H1 (cell line): Measurements from ENCODE around the gene OR2A25. TPM values are rescaled to one million over a fixed set of nuclear protein-coding genes. Genes with fewer than 3 reads are reported as not detected.

Experiments used
- CHD7 ChIP-seq: fragments of 300-600 bp; sonication (generic); IDR thresholded peaks from 2 replicates; pipeline ENCODE4 v1.7.1; 2012; ENCODE audit warnings: low read length, moderate library complexity, mild to moderate bottlenecking, inconsistent platforms; ENCODE audit not compliant: insufficient replicate concordance
- EZH2 ChIP-seq: fragments of 200-600 bp; sonication (generic); IDR thresholded peaks from 2 replicates; pipeline ENCODE4 v1.7.1; 2012; ENCODE audit warnings: low read depth, mild to moderate bottlenecking, moderate library complexity, low read length, inconsistent platforms; ENCODE audit not compliant: severe bottlenecking
- HDAC6 ChIP-seq: IDR thresholded peaks from one replicate; pipeline ENCODE4 v1.7.1; 2012; ENCODE audit warnings: low read depth, mild to moderate bottlenecking, inconsistent platforms, low read length, moderate library complexity
- polyA plus RNA-seq, 7 experiments: library from polyadenylated mRNA; depleted of rRNA in 3 of 7; stranded (reverse) in 5 of 7; unstranded in 2 of 7; fragments of >200 nt in 5 of 7; fragments of 200-250 nt in 2 of 7; gene quantifications; 1 replicate in 5 of 7; 2 replicates in 1 of 7; 4 replicates in 1 of 7; pipeline versions ENCODE4 v1.2.1 to v1.2.3, GENCODE V29; 2011 to 2013; ENCODE audit warnings: missing spikeins in 2 of 7, mixed read lengths in 2 of 7
- total RNA-seq: library from RNA; stranded (reverse); fragmentation: NEBNext Ultra II Directional; extraction: Animal tissue kit (Norgen Biotek cat#: 25700); gene quantifications from 2 replicates; pipeline ENCODE4 v1.2.1, GENCODE V29; 2021

OR2A25 gene
- total and polyA plus RNA-seq, 2 of the 8 experiments (the other 6 are each of a cell fraction or from before 2014, with no cell fraction given) = not detected

- no peak for TF ChIP-seq EZH2
- no peak for TF ChIP-seq HDAC6
- no peak for TF ChIP-seq CHD7
These were observed 41.6 kb upstream of the OR2A25 start (continued) for GRCh38 chr7:144027974-144028373.
